T47D (cell line): ENCODE measurements around the gene CYP46A1.
"Not testable (repeated sequence)": the region's sequence is repeated elsewhere in the genome, so short reads cannot be mapped to it uniquely, and the experiment has no call there.

ENCODE experiments used
- DNase-seq, 2 experiments: peaks; one replicate each; pipeline versions ENCODE4 v3.0.0 to v3.0.0-alpha.2; 2011 to 2012; ENCODE audit warnings: low read depth in 1 of 2, low spot score in 1 of 2
- JUND ChIP-seq: IDR thresholded peaks from 2 replicates; pipeline ENCODE4 v1.6.1; 2012; ENCODE audit warnings: low read depth
- in situ Hi-C: cut with HindIII; loops from 2 replicates; pipeline ENCODE4 v1.10.0; 2016; ENCODE audit warnings: low sequenced_read_pairs, low pct_unique_long_range_greater_than_20kb

CYP46A1 gene

DNA sequence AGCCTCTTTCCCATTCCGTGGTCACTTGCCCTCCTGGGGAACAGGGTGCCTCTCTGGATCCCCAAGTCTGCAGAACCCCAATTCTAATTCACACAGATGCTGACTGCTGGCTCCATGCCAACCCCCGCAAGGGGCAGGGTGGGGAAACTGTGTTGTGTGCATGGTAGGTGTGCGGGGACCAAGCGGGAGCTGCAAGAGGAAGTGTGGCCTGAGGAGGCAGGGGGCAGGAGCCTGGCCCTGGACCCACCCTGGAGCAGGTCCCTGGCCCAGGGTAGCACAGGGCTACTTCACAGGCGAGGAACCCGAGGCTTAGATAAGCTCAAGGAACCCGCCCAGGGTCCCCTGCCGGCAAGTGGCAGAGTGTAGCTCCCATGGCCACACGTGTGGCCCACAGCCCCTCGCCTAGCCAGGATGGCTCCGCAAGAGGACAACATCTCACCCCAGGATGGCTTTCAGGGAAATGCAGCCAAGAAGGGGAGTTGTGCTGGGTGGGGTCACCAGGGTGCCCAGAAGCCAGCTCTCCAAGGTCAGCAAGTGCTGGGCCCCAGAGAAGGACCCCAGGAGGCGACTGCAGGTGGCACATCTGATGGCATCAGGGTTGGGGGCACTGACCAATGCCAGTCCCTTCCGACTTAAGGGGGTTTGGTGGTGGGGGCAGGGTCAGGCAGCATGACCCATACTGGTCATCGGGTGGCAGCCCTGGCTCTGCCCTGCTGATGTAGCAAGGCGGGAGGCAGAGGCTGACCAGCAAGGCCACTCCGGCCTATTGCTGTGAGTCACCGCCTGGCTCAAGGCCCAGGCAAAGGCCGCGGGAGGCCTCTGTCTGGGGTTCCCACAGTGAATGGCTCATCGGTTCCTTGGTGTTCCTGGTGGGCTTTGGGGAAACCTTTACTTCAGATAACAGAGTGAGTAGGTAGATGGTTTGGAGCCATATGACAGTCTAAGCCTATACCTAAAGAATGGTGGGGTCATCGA is 71.8 kb downstream of the CYP46A1 start:
- in situ Hi-C loops, result no loop called here
- no peak for TF ChIP-seq JUND
- no peak for DNase-seq

DNA sequence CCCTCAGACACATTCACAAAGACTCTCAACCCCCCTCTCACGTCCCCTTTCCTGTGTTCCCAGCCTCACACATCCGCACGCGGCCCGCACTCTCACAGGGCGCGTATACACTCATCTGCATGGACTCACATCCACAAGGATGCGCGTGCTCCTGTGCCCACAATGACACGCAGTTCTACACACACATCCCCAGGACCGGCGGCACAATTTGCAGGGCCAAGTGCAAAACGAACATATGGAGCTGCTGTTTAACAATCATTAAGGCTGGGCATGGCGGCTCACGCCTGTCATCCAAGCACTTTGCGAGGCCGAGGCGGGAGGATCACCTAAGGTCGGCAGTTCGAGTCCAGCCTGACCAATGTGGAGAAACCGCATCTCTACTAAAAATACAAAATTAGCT is 72.7 kb downstream of the CYP46A1 start:
- no peak for DNase-seq
- TF ChIP-seq JUND, result no peak
- in situ Hi-C loops, result no loop called here

DNA sequence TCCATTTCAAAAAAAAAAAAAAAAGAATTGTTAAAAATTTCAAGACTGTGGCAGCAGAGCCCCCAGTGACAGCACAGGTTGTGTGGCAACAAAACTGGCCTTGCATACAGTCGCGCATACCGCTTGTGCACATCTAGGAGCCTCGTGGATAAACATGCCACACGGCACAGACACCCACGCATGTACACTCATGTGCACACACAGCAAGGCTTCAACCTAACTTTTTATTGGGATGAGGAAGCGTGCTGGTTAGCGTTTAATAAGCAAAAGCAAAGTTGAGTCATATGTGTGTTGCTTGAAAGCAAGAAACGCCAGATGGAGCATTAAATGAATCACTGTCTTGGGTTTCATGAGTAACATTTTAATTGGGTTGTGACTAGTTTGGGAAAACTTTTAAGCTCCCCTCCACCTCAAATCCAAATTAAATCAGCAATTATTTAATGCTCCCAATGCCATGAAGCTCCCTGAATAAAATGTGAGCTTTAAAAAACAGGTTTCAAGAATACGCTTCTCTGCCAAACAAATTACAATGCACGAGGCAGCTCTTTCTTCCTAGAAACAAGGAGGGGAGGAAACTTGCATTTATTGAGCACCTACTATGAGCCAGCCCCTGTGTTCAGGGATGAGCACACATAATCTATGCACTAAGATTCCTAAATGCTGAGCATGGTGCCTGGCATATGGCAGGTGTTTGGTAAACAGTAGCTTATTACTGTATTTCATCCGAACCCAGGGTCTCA is 73.4 kb downstream of the CYP46A1 start:
- TF ChIP-seq JUND, result no peak
- in situ Hi-C loops, result no loop called here
- DNase-seq, result no peak

DNA sequence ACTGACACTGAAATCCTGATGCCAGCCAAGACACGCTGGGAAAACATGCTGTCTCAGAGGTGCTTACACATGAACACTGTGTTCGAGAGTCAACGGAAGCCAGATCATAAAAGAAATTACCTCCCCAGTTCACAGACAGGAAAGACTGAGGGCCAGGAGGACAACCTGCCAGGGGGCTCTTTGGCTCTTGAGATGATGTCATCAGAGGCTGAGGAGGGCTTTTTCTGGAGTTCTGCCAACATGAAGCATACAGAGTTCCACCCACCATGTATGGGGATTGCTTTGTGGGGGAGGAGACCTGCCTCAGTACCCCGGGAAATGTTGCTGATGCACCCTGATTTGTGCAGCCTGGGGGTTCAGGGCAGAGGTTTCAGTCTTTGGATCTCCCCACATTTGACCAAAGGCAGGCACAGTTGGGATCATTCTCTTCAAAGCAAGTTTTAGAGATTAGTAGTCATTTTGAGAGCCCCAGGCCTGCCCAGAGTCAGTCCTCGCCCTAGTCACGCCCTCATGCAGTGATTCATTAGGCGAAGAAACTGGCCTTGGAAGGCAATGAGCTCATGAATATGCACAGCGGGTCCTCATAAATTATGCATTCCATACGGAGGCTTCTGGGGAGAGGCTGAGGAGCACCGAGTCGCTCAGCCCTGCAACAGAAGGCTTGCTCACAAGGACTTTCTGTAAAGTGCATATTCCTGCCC is 74.2 kb downstream of the CYP46A1 start:
- no peak for TF ChIP-seq JUND
- no peak for DNase-seq
- in situ Hi-C loops, result no loop called here

DNA sequence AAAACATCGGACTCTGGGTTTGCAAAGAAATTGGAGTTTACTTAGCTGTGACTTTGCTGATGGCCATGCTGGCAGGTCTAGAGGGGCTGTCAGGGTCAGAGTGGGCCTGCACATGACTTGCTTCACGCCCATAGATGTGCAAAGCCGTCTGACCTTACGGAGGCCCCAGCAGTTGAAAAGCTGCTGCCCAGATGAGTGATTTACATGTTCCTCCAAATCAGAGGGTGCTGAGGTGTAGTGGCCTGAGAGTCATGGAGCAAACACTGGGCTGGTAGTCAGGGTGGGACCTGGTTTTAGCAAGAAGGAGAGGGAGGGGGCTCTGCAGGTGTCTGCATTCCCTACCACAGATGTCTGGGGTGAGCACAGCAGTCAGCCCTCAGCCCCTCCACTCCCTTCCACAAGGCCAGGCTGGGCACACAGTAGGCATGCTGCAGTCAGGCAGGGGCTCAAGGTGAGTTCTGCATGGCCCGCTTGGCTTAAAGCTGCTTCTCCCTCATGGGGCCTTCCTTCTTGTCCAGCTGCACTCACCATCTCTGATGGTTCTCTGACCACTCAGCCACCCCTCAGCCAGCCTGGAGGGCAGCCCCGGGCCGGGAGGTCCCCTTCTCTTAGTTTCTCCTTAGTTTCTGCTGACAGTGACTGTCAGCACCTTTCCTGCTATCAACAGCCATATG is 74.9 kb downstream of the CYP46A1 start:
- DNase-seq, result no peak
- in situ Hi-C loops, result no loop called here
- TF ChIP-seq JUND, result no peak

DNA sequence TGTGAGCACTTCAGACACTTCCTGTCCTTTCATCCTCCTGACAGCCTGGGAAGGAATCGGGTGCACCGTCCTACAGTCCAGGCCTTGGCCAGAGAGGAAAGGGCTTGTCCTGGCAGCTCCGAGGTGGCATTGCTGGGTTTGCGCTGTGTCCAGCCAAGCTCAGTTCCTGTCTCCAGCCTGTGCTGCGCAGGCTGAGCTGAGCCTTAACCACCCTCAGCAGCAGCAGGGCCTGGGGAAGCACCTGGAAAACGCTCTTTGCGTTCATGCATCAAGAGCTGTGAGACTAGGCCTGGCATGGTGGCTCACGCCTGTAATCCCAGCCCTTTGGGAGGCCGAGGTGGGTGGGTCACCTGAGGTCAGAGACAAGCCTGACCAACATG is 75.4 kb downstream of the CYP46A1 start:
- in situ Hi-C loops, result no loop called here
- DNase-seq, result no peak
- TF ChIP-seq JUND, result no peak

DNA sequence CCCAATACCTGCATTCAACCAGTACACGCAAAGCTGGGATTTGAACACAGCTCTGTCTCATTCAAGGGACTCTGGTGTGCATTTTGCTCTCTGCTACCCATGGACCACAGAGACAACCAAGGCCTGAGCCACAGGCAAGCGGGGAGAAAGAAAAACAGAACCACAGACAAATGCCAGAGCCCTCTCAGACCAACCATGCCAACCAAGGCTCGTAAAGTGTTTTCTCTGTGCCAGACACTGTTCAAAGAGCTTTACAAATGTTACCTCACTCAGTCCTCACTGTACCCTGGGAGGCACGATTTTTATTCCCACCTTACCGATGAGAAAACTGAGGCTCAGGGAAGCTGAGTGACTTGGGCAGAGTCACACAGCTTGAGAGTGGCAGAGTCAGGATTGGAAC is 76.7 kb downstream of the CYP46A1 start:
- in situ Hi-C loops, result no loop called here
- TF ChIP-seq JUND, result no peak
- DNase-seq, result no peak

DNA sequence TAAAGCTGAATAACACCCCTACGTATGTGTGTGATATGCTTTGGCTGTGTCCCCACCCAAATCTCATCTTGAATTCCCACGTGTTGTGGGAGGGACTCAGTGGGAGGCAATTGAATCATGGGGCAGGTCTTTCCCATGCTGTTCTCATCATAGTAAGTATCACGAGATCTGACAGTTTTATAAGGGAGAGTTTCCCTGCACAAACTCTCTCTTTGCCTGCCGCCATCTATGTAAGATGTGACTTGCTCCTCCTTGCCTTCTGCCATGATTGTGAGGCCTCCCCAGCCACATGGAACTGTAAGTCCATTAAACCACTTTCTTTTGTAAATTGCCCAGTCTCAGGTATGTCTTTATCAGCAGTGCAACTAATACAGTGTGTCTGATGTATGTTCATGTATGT is 78.8 kb downstream of the CYP46A1 start:
- in situ Hi-C loops, result not testable (repeated sequence)

DNA sequence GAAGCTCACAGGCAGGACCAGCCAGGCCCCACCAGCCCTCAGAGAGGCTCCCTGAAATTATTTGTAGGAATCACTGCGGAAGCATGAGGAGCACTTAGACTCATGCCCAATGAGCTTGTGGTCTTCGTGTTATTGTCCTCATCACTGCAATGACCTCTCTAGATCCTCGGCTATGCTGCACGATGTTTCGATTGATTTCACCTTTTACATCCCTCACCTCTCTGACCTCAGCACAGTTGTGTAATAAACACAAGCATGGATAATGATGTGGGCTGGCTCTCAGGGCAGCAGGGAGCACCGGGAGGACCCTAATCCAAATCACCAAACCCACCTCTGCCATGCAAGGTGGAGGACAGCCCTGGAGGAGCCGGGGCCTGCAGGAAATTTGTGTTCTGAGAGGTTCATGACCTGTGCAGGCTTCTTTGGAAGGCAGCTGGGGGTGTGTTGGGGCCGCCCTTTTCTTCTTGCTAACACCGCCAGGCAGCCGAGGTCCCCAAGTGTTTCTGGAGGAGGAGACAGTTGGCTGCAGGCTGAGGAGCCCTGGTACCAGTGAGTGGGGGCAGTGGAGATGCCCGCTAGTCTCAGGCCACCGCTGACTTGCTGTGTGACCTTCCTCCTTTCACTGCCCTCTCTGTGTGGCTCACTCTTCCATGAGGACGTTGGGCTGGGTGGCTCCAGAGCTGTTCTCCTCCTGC is 79.6 kb downstream of the CYP46A1 start:
- no peak for TF ChIP-seq JUND
- in situ Hi-C loops, result no loop called here
- DNase-seq, result no peak

More for the DNA sequence above, 78.8 kb downstream of the CYP46A1 start:
- DNase-seq, result not testable (repeated sequence)

DNA sequence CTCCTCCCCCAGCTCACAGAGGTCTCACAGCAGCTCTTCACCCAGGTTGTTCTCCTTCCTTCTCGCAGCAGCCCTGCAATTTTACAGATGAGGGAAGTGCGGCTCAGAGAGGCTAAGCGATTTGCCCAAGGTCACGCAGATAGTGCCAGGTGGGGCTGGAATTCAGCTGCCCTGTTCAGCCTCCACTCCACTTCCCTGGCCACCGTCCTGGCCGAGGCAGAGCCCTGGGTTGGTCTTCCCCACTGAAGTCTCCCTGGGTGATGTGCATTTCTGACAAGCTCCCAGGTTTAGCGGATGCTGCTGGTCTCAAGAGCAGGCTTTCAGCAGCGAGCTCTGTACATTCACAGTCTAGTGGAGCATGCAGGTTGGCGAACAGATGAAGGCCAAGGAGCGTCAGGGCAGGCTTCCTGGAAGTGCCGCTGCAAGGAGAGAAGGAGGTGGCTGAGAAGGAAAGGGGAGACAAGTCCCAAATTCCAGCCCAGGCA is 80.2 kb downstream of the CYP46A1 start:
- no peak for TF ChIP-seq JUND
- DNase-seq, result no peak
- in situ Hi-C loops, result no loop called here

DNA sequence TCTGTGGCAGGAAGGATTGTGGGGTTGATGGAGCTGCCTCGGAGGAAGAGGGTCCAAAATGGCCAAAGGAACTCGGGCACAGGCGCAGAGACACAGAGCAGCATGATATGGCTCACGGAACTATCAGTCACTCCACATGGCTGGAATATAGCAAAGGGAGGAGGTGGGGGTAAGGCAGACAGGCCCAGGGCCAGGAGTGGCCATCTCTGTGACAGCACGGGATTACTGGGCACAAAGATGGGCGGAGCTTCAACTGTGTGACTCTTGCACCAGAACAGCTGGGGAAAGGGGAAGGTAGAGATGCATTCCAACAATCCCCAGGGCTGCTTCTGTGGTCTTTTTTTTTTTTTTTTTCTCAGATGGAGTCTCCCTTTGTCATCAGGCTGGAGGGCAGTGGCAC is 84.3 kb downstream of the CYP46A1 start:
- in situ Hi-C loops, result no loop called here
- DNase-seq, result no peak
- no peak for TF ChIP-seq JUND

DNA sequence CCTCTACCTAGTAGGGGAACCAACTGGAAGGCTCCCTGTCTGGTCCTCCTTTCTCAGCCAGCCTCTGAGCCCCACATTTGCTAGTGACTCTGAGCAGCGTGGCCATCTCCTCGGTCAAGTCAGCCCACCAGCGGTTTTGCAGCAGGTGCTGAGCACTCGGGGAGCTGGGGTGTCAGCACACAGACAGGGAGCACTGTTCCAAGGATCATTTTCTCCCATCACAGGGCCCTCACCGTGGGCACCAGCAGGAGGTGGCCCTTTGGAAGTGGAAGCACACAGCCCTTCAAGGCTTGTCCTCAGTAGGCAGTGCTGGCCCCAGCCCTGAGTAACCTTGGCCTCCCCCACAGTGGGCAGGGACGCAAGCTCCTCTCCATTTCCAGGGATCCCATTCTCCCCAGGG is 85.0 kb downstream of the CYP46A1 start:
- in situ Hi-C loops, result no loop called here
- DNase-seq, result no peak
- TF ChIP-seq JUND, result no peak
